Pancreas (tissue), 10 donors: ENCODE data around the gene NFIA. TPM values are rescaled to one million over a fixed set of nuclear protein-coding genes. Genes with fewer than 3 reads are reported as not detected.

Experiments
- ATAC-seq, 4 donors: fragments of 200-7000 bp; cut with Tn5 transposase; one replicate each; pipeline versions ENCODE4 v1.8.0 to v1.9.1; 2020; ENCODE audit warnings: mild to moderate bottlenecking in 4 of 4, moderate library complexity in 4 of 4
- DNase-seq, 6 donors: peaks; one replicate each; pipeline ENCODE4 v3.0.0-alpha.2; 2020
- FAIRE-seq: peaks from 2 replicates; lab custom pipeline; 2012; peaks lifted over from hg19 to GRCh38; lab: Jason Lieb, UNC
- H3K27ac ChIP-seq, 4 donors: fragments of 200-600 bp; sonication (generic); 1 replicate in 3 of 4; 2 replicates in 1 of 4; pipeline versions ENCODE4 v1.5.0 to v1.8.0; 2020
- H3K27me3 ChIP-seq, 4 donors: fragments of 200-600 bp; one replicate each; pipeline ENCODE4 v1.8.0; 2021
- H3K36me3 ChIP-seq, 3 donors: fragments of 200-600 bp; sonication (generic) in 1 of 3; one replicate each; pipeline versions ENCODE4 v1.5.0 to v1.8.0; 2020 to 2021
- H3K4me1 ChIP-seq, 3 donors: fragments of 200-600 bp; one replicate each; pipeline ENCODE4 v1.8.0; 2021
- H3K4me3 ChIP-seq, 4 donors: fragments of 200-600 bp; sonication (generic) in 2 of 4; one replicate each; pipeline versions ENCODE4 v1.5.0 to v1.8.0; 2020 to 2021
- H3K9me3 ChIP-seq, 4 donors: fragments of 200-600 bp; one replicate each; pipeline ENCODE4 v1.8.0; 2021
- WGBS, 2 donors: extraction: QIAGEN DNeasy Blood & Tissue Kit; methylation state at CpG; one replicate each; pipeline ENCODE4 v1.1.7; 2013; 5-methylcytosine and 5-hydroxymethylcytosine counted together
- intact Hi-C, 3 donors: fragments of 100-400 bp; cut with DNase I; formaldehyde crosslinking; loops; one replicate each; pipeline versions ENCODE4 v1.11.1 to v1.14.2; 2022
- polyA plus RNA-seq, 2 donors: library from polyadenylated mRNA; stranded (reverse); fragments of 200-250 nt; gene quantifications; one replicate each; pipeline ENCODE4 v1.2.3, GENCODE V29; 2013
- total RNA-seq, 6 donors: library from RNA; stranded (reverse); fragmentation: NEBNext Ultra II Directional in 4 of 6; extraction: Animal tissue kit (Norgen Biotek cat#: 25700) in 4 of 6; gene quantifications; one replicate each; pipeline versions ENCODE4 v1.2.1 to v1.2.4, GENCODE V29; 2021 to 2023
- TF ChIP-seq, protein P1 (sequence below), 4 donors: fragments of 200-600 bp; sonication (generic) in 3 of 4; IDR thresholded peaks; one replicate each; pipeline versions ENCODE4 v1.5.0 to v1.8.0; 2021; ENCODE audit warnings: antibody characterized with exemption in 4 of 4
- donor health status: healthy with polysubstance abuse.
- donor health status: DM: no; HTN: no; CAD: no; lungs with moderate emphysema.
- donor health status: DM: no; HTN: no; CAD: no.
- donor health status: control.
- donor health status: control.
- donor health status: Bipolar disorder and iron deficiency.
- donor health status: DM: yes; HTN: yes; CAD: no.
- donor health status: DM: no; HTN: no; CAD: no.
- donor health status: DM: no; HTN: no; CAD: no.
- donor health status: DM: yes; HTN: yes; CAD: no.

NFIA gene
- total and polyA plus RNA-seq, 8 donors, result 4.9 to 48.1 (median 30.2) TPM

DNA sequence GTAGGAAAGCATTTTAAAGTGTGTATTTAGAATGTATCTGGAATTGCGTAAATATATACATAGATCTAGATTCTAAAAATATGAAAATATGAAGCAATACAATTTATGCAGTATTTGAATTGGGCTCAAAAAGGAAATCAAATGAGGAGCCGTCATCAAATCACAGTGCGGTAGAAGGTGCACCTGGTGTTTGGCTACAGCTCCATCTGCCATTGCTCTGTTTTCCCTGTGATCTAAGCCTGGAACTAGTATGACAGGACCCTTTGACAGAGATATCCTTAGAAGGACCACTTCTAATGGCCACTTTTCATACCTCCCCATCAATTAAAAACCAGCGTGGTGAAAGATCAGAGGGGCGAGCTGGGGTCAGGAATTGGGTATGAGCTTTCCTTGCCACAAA is 202.6 kb downstream of the NFIA start:
- WGBS, 2 donors, result 89 to 90% methylated on average over 5 of the region's 5 CpGs
- Histone ChIP-seq H3K4me3 (no peak overlapping the region), H3K27me3 (no peaks in the 10 kb centered on the region), H3K27ac (no peak overlapping the region), H3K36me3 (no peaks in the 10 kb centered on the region), H3K9me3 (no peaks in the 10 kb centered on the region), H3K4me1 (no peaks in the 10 kb centered on the region)
- ATAC-seq (no peak), FAIRE-seq (no peak), DNase-seq (no peak)
- intact Hi-C loops, result no loop called here
- TF ChIP-seq, protein P1, sequence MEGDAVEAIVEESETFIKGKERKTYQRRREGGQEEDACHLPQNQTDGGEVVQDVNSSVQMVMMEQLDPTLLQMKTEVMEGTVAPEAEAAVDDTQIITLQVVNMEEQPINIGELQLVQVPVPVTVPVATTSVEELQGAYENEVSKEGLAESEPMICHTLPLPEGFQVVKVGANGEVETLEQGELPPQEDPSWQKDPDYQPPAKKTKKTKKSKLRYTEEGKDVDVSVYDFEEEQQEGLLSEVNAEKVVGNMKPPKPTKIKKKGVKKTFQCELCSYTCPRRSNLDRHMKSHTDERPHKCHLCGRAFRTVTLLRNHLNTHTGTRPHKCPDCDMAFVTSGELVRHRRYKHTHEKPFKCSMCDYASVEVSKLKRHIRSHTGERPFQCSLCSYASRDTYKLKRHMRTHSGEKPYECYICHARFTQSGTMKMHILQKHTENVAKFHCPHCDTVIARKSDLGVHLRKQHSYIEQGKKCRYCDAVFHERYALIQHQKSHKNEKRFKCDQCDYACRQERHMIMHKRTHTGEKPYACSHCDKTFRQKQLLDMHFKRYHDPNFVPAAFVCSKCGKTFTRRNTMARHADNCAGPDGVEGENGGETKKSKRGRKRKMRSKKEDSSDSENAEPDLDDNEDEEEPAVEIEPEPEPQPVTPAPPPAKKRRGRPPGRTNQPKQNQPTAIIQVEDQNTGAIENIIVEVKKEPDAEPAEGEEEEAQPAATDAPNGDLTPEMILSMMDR (IDR thresholded peaks at IDR 0.05), result no peak

DNA sequence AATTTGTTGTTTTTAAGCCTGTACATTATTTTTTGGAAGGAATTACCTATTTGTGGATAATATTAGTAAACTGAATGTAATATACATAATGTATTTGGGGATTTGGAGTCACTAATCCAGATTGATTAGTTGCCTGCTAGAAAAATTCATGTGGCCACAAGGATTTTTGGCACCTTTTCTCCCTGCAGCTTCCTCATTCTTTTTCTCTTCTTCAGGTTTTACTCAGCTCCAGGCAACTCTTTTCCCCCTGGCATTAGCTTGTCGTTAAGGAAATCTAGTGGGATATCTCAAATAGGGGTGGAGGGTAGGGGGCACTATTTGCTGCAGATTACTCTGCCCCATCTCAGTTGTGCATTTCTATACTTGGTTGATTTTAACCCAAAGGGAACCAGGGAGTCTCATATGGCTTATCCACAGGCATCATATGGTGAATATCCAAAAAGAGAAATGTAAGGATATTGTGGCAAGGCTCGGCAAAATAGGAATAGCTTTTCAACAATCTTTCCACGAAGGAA is 203.1 kb downstream of the NFIA start:
- WGBS, 2 donors, result 79 to 82% methylated on average over 3 of the region's 3 CpGs
- Histone ChIP-seq H3K4me3 (no peak overlapping the region), H3K27me3 (no peaks in the 10 kb centered on the region), H3K36me3 (no peaks in the 10 kb centered on the region), H3K9me3 (no peaks in the 10 kb centered on the region), H3K4me1 (no peaks in the 10 kb centered on the region), H3K27ac (no peak overlapping the region)
- FAIRE-seq (no peak), ATAC-seq (peak in 1 of 4 donors; percentile 9), DNase-seq (no peak)
- TF ChIP-seq, protein P1 (IDR thresholded peaks at IDR 0.05), result no peak
- intact Hi-C loops, result no loop called here

DNA sequence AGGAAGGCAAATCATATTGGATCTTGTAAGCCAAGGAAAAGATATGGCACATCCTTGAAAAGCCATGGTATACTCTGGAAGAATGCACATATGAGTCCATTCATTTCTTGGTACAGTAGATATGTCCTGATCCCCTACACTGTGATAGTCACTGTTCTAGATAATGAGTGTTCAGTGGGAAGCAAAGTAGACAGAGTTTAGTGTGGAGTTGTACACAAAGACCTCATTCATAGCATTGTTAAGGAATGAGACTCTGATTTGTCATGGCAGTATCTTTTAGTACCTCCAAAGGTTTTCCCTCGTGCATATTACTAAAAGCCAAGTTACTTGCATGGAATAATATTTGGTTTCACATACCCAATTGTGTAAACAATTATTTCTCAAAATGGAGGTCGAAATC is 204.7 kb downstream of the NFIA start:
- Histone ChIP-seq H3K4me3 (no peak overlapping the region), H3K27me3 (no peaks in the 10 kb centered on the region), H3K36me3 (no peaks in the 10 kb centered on the region), H3K9me3 (no peaks in the 10 kb centered on the region), H3K4me1 (no peaks in the 10 kb centered on the region), H3K27ac (peak overlapping the region in 2 of 4 donors; percentile 36 to 37)
- intact Hi-C loops, result no loop called here
- peak in 2 of 4 donors; percentile 25 to 40 for ATAC-seq
- no peak for FAIRE-seq
- WGBS, 2 donors, result 73 to 79% methylated on average over 2 of the region's 2 CpGs
- DNase-seq, result no peak
- TF ChIP-seq, protein P1 (IDR thresholded peaks at IDR 0.05), result no peak

DNA sequence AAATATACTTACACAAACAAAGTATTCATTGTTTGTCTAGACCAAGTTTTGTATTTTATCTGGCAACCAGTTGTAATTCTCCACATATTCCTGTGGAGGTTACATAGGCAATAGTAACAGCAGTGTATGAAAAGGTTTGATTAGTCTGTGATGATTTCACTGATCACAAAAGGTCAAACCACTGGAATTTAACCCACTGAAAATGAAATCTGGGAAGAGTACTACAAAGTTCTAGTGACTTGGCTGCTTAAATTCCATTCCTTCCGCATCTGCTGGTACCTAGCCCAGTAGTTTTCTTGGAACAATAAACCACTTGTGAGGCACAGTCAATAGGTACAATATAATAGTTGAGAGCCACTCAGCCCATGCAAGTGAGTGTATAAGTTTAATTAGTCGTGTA is 205.4 kb downstream of the NFIA start:
- TF ChIP-seq, protein P1 (IDR thresholded peaks at IDR 0.05), result no peak
- H3K27me3 ChIP-seq, result no peaks in the 10 kb centered on the region
- H3K4me1 ChIP-seq, result no peaks in the 10 kb centered on the region
- no peak overlapping the region for H3K4me3 ChIP-seq
- intact Hi-C loops, result no loop called here
- FAIRE-seq (no peak), DNase-seq (no peak), ATAC-seq (peak; percentile 59 to 77 (median 74))
- 62 to 64% methylated on average over 2 of the region's 2 CpGs for WGBS, 2 donors
- peak overlapping the region in 1 of 4 donors; percentile 37 for H3K27ac ChIP-seq
- no peaks in the 10 kb centered on the region for H3K9me3 ChIP-seq
- H3K36me3 ChIP-seq, result no peaks in the 10 kb centered on the region

DNA sequence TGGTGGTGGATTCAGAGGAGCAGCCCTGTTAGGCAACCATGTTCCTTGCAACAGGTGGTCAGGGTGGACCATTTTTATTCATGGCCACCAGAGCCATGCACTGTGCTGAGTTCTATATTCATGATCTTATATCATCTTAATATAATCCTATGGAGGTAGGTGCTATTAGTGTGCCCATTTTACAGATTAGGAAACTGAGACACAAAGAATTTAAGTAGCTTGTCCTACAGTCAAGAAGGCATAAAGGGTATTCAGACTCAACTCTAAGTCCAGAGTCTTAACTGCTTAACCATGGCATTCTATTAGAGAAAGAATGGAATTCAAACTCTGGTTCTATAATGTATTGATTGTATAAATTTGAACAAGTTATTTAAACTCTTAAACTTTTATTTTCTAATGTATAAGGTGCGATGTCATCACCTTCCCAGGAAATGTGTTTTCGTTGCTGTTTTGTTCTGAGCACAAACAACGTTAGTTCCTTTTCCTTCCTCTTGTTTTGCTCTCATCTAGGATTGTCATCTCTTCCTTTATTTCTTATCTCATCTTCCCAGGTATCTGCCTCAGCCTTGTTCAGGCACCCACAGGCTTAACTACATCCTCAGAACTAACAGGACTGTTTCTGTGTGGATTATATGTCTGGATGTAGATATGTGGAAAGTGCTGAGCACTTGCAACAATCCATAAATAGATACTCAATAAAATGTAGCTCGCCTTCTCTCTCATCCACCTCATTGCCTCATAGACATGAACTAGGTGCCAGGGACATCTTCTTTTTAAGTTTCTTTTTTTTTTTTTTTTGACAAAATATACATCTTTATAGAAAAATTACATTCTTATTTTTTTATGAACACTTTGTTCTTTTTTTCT is 207.1 kb downstream of the NFIA start:
- Histone ChIP-seq H3K36me3 (no peaks in the 10 kb centered on the region), H3K4me3 (no peak overlapping the region), H3K9me3 (no peaks in the 10 kb centered on the region), H3K4me1 (no peaks in the 10 kb centered on the region), H3K27ac (no peak overlapping the region), H3K27me3 (no peaks in the 10 kb centered on the region)
- 91 to 99% methylated on average over 4 of the region's 4 CpGs for WGBS, 2 donors
- ATAC-seq (no peak), FAIRE-seq (no peak), DNase-seq (no peak)
- intact Hi-C loops, result no loop called here
- TF ChIP-seq, protein P1 (IDR thresholded peaks at IDR 0.05), result no peak
